Effector memory CD4-positive, alpha-beta T cell (primary cell): Measurements from ENCODE around the gene CHMP4B.

Experiments
- DNase-seq, 3 donors: peaks; one replicate each; pipeline ENCODE4 v3.0.0-alpha.2; 2020
- H3K27ac ChIP-seq: 2 replicates; pipeline ENCODE4 v1.7.0; 2013; ENCODE audit warnings: mild to moderate bottlenecking, low read length, moderate library complexity; ENCODE audit not compliant: insufficient read depth, poor library complexity, severe bottlenecking
- H3K27me3 ChIP-seq: replicated peaks from 2 replicates; pipeline ENCODE4 v1.7.0; 2013; ENCODE audit warnings: mild to moderate bottlenecking, low read length; ENCODE audit not compliant: insufficient read depth, control insufficient read depth, poor library complexity, severe bottlenecking
- H3K36me3 ChIP-seq: 2 replicates; pipeline ENCODE4 v1.7.0; 2013; ENCODE audit warnings: mild to moderate bottlenecking, low read length, moderate library complexity; ENCODE audit not compliant: control insufficient read depth, insufficient read depth
- H3K4me1 ChIP-seq: 2 replicates; pipeline ENCODE4 v1.7.0; 2013; ENCODE audit warnings: low read length, mild to moderate bottlenecking; ENCODE audit not compliant: control insufficient read depth, insufficient read depth, poor library complexity, severe bottlenecking
- H3K4me3 ChIP-seq: 2 replicates; pipeline ENCODE4 v1.7.0; 2013; ENCODE audit warnings: low read length, low read depth, mild to moderate bottlenecking; ENCODE audit not compliant: insufficient read depth, poor library complexity, severe bottlenecking
- H3K9me3 ChIP-seq: 2 replicates; pipeline ENCODE4 v1.7.0; 2013; ENCODE audit warnings: mild to moderate bottlenecking, low read length, moderate library complexity; ENCODE audit not compliant: control insufficient read depth

The CHMP4B gene

GRCh38 chr20:33827109-33827508, 16.0 kb downstream of the CHMP4B start:
- no peaks in the 10 kb centered on the region for H3K27me3 ChIP-seq
- peaks cover 7% of the 10 kb centered on the region for H3K4me1 ChIP-seq
- H3K9me3 ChIP-seq, result no peaks in the 10 kb centered on the region
- peaks cover 9% of the 10 kb centered on the region for H3K36me3 ChIP-seq
- H3K4me3 ChIP-seq, result no peak overlapping the region
- no peak for DNase-seq
- no peak overlapping the region for H3K27ac ChIP-seq

DNA sequence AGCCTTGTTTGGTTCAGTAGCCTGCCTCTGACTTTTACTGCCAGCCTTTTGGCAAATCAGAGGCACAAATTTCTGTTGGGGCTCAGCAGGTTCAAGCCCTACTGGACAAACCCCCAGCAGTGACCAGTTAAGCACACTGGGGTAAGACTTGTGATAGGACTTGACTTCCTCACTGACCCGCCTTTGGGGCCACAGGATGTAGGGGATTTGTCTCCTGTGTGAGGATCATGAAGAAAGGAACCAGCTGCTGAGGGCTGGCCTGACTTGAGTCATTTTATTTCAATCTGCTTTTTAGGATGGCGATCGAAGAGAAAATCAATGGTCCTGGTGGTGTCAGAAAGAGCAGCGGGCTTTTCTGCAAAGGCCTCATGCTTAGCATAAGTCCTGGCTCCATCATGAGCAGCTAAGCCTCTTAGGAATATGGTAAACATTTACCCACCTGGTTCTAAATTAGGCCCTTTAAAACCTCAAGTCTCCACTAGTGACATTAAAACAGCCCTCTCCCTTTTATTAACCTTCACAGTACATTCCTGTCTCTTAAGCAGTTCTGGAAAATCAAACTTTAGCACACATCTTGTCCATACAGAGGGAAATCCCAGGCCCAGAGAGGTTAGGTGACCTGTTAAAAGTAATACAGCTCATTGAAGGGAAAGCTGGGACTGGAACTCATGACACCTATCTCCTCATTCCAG, 16.6 kb downstream of the CHMP4B start:
- H3K27ac ChIP-seq, result no peak overlapping the region
- peaks cover 9% of the 10 kb centered on the region for H3K36me3 ChIP-seq
- peaks cover 7% of the 10 kb centered on the region for H3K4me1 ChIP-seq
- DNase-seq, result no peak
- H3K9me3 ChIP-seq, result no peaks in the 10 kb centered on the region
- H3K4me3 ChIP-seq, result no peak overlapping the region
- no peaks in the 10 kb centered on the region for H3K27me3 ChIP-seq

- Histone ChIP-seq H3K4me1 (peaks cover 7% of the 10 kb centered on the region), H3K4me3 (no peak overlapping the region), H3K27ac (no peak overlapping the region), H3K9me3 (no peaks in the 10 kb centered on the region), H3K36me3 (peaks cover 6% of the 10 kb centered on the region), H3K27me3 (no peaks in the 10 kb centered on the region)
- no peak for DNase-seq
Measured at GRCh38 chr20:33828326-33828844, 17.2 kb downstream of the CHMP4B start.

DNA sequence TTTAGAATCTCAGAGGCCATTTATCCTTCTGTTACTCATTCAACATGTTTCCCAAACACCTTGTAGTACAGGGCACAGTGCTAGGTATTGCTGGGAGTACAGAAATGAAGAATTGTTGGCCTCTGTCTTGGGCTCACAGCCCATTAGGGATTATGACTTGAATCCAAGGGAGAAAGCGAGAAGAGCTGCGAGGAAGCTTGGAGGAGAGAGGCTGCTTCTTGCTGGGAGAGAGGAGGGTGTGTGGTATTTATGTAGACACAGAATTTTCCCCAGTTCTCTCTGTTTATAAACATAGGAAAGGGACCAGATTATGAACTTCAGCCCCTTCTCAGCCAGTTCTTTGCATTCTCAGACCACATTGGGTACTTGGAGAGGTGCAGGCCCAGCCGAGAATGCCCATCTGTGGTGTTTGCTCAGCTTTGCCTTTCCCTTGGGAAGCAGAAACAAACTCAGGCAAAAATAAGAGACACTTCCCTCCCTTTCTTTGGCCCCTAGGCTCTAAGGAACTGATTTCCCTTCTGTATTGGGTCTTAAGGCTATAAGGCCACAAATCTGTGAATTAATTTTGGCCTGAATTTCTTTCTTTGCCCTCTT, 17.9 kb downstream of the CHMP4B start:
- no peak for DNase-seq
- Histone ChIP-seq H3K4me1 (peaks cover 4% of the 10 kb centered on the region), H3K36me3 (peaks cover 3% of the 10 kb centered on the region), H3K4me3 (no peak overlapping the region), H3K9me3 (no peaks in the 10 kb centered on the region), H3K27ac (no peak overlapping the region), H3K27me3 (no peaks in the 10 kb centered on the region)

GRCh38 chr20:33829636-33830035, 18.5 kb downstream of the CHMP4B start:
- H3K9me3 ChIP-seq, result no peaks in the 10 kb centered on the region
- H3K36me3 ChIP-seq, result peaks cover 3% of the 10 kb centered on the region
- no peak overlapping the region for H3K27ac ChIP-seq
- H3K27me3 ChIP-seq, result no peaks in the 10 kb centered on the region
- H3K4me1 ChIP-seq, result no peaks in the 10 kb centered on the region
- DNase-seq, result no peak
- H3K4me3 ChIP-seq, result no peak overlapping the region

- Histone ChIP-seq H3K27ac (no peak overlapping the region), H3K27me3 (no peaks in the 10 kb centered on the region), H3K36me3 (peaks cover 3% of the 10 kb centered on the region), H3K9me3 (no peaks in the 10 kb centered on the region), H3K4me3 (no peak overlapping the region), H3K4me1 (no peaks in the 10 kb centered on the region)
- no peak for DNase-seq
Measured at GRCh38 chr20:33830371-33830770, 19.2 kb downstream of the CHMP4B start.

GRCh38 chr20:33832103-33832804, 21.1 kb downstream of the CHMP4B start:
- Histone ChIP-seq H3K4me1 (peaks cover 3% of the 10 kb centered on the region), H3K36me3 (no peaks in the 10 kb centered on the region), H3K27ac (no peak overlapping the region), H3K9me3 (no peaks in the 10 kb centered on the region), H3K4me3 (no peak overlapping the region), H3K27me3 (no peaks in the 10 kb centered on the region)
- no peak for DNase-seq

GRCh38 chr20:33833333-33833732, 22.2 kb downstream of the CHMP4B start:
- no peak overlapping the region for H3K4me3 ChIP-seq
- H3K27ac ChIP-seq, result no peak overlapping the region
- H3K36me3 ChIP-seq, result no peaks in the 10 kb centered on the region
- no peaks in the 10 kb centered on the region for H3K9me3 ChIP-seq
- no peak for DNase-seq
- H3K4me1 ChIP-seq, result peaks cover 8% of the 10 kb centered on the region
- no peaks in the 10 kb centered on the region for H3K27me3 ChIP-seq

- DNase-seq, result no peak
- no peak overlapping the region for H3K27ac ChIP-seq
- H3K27me3 ChIP-seq, result no peaks in the 10 kb centered on the region
- peaks cover 8% of the 10 kb centered on the region for H3K4me1 ChIP-seq
- H3K4me3 ChIP-seq, result no peak overlapping the region
- no peaks in the 10 kb centered on the region for H3K36me3 ChIP-seq
- H3K9me3 ChIP-seq, result no peaks in the 10 kb centered on the region
Measured at GRCh38 chr20:33835615-33836172, 24.5 kb downstream of the CHMP4B start.

GRCh38 chr20:33836277-33836676, 25.1 kb downstream of the CHMP4B start:
- no peak overlapping the region for H3K4me3 ChIP-seq
- no peak for DNase-seq
- H3K36me3 ChIP-seq, result no peaks in the 10 kb centered on the region
- H3K4me1 ChIP-seq, result peaks cover 8% of the 10 kb centered on the region
- no peaks in the 10 kb centered on the region for H3K9me3 ChIP-seq
- no peak overlapping the region for H3K27ac ChIP-seq
- H3K27me3 ChIP-seq, result no peaks in the 10 kb centered on the region
